DMS153 treated with DMSO at 0.1 percent for 48 hours (cell line): Measurements from ENCODE around the gene CCDC197.

Experiments used
- DNase-seq: peaks from one replicate; lab custom pipeline; 2025; ENCODE audit not compliant: unreplicated experiment; lab: John Stamatoyannopoulos, UW

CCDC197 gene

DNA sequence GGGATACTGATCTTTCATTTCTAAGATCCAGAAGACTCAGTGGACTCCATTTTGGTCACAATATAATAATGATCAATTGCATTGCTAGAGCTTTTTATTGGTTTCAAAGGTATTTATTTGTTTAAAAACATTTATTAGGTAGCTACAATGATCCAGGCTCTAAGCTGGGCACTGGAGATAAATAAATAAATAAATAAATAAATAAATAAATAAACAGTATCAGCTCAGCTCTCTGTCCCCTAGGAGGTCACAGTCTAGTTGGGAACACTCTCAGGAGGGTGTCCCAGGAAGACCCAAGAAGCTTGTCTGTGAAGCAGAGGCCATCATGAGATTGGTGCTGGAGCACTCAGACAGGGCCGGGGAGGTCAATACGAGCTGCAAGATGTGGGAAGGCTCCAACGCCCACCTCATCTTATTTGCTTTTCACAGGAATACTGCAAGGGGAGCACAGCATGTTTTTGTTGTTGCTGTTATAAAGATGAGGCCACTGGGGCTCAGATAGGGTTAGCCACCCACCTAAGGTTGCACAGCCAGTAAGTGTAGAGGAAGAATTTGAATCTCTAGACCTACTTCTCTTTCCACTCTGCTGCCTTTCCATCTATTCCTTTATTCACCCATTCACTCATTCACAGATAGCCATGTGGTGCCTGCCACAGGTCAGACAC, 36.2 kb upstream of the CCDC197 start:
- DNase-seq: no peak

- DNase-seq: no peak
Observed at GRCh38 chr14:93961620-93962019, 35.5 kb upstream of the CCDC197 start.

- DNase-seq: no peak
Observed at GRCh38 chr14:93962701-93963601, 34.1 kb upstream of the CCDC197 start.

DNA sequence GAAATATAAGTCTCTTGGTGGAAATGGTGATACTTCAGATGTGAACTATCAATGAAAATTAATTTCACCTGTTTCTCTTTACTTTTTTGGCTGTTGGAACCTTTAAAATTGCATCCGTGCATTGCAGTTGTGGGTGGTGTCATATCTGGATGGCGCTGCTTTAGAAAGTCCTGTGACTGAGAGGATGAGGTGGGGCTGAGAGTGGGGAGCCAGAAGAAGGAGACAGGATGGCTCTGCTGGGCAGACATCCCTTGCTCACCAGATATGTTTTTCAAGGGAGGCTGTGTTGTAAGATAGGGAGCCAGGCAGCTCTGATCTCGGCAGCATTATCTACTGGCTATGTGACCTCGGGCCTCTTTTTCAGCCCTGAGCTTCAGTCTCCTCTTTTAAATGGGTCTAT, 33.4 kb upstream of the CCDC197 start:
- no peak for DNase-seq

- no peak for DNase-seq
Observed at GRCh38 chr14:93964281-93964680, 32.8 kb upstream of the CCDC197 start.

DNA sequence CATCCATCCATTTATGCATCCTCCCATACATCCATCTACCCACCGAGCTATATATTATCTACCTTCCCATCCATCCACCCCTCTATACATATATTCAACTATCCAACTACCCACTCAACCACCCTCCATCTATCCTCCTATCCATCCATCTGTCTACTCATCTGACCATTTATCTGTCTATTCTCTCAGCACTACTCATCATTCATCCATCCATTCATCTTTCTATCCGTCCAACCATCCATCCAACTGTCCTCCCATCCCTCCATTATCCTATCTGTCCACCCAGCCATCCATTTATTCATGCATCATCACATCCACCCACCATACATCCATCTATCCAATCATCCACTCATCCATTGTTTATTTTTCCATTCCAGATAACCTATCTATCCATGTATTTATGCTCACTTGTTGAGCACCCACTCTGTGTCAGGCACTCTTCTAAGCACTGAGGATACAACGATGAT, 32.2 kb upstream of the CCDC197 start:
- DNase-seq: no peak

- no peak for DNase-seq
Observed at GRCh38 chr14:93965287-93965821, 31.7 kb upstream of the CCDC197 start.

DNA sequence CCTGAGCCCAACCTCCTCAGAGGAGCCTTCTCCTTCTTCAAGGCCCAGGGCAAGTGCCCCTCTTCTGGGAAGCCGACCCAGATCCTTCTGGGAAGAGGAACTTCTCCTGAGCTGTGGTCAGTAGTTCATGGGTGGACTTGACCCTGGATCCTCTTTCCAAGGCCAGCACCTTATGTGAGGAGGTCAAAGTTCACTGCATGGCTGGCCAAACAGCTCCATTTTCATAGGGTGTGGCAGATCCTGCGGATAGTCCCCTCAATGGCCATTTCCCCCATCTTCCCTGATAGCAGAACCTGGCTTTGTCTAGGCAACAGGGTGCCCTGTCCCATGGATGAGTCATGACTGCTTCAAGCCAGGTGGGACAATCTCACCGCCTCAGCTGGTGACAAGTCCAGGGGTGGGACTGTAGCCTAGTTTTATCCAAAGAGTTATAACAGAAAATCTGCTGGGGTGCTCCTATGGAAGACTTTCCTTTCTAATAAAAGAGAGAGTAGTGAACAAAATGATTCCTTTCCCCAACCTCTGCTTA, 31.1 kb upstream of the CCDC197 start:
- DNase-seq: no peak

GRCh38 chr14:93967637-93968250, 29.4 kb upstream of the CCDC197 start:
- no peak for DNase-seq

DNA sequence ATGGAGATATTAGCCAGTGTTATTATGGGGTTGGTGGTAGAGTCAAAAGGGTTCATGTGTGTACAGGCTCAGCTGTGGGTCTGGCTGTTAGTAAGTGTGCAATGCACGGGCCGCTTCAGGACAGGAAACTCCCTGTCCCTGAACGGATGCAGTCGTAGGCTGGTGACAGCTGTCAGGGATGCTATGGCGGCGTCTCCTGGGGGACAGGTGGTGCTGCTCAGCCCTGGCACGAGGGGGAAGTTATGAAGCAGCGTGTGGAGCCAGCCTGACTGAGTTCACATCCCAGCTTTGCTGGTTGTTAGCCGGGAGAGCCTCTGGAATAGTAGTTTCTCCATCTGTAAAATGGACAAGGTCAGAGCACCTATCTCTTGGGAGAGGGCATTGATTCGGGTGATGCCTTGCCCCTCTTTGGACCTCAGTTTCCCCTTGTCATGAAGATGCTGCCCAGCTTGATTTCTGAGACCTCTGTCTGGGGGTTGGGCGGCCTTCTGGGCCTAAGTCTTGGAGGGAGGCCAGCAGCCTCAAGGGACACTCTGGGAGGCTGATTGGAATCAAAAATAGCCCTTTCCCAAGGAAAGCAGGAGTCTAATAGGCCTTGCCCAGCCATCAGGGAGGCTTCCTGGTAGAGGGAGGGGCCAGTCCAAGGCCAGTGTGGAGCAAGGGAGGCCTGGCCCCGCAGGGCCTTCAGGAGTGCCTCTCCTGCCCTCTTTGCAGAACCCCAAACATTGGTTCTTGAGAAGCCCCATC, 27.8 kb upstream of the CCDC197 start:
- no peak for DNase-seq

DNA sequence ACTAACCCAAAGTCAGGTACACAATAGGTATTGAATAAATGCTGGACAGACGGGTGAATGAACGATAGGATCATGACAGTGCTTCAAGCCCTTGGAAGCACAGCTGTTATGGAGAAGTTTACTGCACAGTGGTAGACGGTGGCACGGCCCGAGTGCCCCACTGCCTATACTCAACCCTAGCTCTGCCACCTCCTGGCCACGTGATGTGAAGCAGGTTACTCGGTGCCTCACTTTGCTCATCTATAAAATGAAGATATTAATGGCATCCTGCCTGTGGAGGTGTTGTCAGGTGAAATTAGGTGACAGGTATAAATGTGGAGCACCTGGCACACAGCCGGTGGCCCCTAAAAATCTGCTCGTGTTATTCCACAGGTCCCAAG, 26.5 kb upstream of the CCDC197 start:
- peak; percentile 48 for DNase-seq

- DNase-seq: no peak
Observed at GRCh38 chr14:93970965-93971634, 26.0 kb upstream of the CCDC197 start.

DNA sequence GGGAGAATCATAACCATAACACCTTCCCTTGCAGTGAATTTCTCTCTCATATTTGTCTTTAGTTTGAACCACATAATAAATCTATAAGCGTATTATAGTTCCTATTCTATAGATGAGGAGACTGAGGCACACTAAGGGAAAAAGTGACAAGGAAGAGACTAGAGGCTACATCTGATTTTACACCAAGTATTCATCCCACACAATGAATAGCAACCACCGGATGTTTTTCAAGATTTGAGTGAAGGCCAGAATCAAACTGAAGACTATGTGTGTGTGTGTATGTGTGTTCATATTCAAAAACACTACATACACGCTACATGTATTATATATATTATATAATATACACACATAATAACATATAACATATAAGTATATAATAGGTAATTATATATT, 25.5 kb upstream of the CCDC197 start:
- no peak for DNase-seq

GRCh38 chr14:93972618-93973205, 24.4 kb upstream of the CCDC197 start:
- no peak for DNase-seq

DNA sequence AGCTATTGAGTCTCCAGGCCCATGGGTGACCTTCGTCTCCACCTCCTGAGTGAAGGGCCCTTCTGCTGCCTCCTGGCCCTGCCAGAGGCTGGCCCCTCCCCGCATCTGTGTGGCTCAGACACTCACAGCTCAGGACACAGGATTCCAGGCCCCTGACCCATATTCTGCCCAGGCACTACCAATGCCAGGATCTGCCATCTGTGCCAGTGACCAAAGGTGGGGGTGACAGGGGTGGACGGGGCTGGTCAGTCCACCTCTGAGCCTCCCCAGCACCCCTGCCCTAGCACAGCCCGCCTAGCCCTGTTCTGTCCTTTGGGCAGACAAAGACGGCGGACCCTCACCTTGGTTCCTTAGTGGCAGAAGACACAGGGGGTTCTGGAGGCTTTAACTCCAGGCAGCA, 23.5 kb upstream of the CCDC197 start:
- no peak for DNase-seq

- no peak for DNase-seq
Observed at GRCh38 chr14:93974299-93974698, 22.8 kb upstream of the CCDC197 start.

- no peak for DNase-seq
Observed at GRCh38 chr14:93974833-93975232, 22.3 kb upstream of the CCDC197 start.

DNA sequence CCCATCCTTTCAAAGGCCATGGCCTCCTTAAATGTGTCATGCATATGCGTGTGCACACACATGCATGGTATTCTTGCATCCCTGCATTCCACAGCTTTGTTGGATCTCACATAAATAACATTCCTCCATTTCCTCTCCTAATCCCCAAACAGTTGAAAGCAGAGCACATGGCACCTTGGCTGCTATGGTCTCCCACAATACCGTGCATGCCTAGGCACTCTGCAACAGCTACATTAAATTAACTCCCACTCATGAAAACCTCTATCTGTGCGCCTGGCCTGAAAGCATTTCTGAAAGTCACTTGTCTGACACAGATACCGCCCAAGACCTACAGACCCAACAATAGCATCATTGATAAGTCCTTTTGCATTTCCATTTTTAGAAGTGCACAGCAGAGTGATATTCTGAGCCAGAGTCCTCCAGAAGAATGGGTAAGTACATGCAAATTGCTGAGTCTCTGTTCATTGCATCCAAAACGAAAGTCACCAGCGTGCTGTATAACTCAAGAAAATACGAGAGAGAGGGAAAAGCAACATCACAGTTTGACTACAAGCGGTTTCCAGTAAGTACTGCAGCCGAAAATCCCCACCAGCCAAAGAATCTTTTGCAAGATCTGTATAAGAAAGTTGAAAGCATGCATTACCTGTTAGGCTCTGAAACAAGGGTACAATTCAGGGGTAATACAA, 21.2 kb upstream of the CCDC197 start:
- no peak for DNase-seq

GRCh38 chr14:93976477-93977057, 20.5 kb upstream of the CCDC197 start, which contains the start of gene ASB2:
Gene ASB2 (minus strand): TSS chr14:93976570. CDS start chr14:93964539, 12,031 bp downstream.
- DNase-seq: no peak
